ENCODE measurements around the gene NKIRAS2.

NKIRAS2 gene

DNA sequence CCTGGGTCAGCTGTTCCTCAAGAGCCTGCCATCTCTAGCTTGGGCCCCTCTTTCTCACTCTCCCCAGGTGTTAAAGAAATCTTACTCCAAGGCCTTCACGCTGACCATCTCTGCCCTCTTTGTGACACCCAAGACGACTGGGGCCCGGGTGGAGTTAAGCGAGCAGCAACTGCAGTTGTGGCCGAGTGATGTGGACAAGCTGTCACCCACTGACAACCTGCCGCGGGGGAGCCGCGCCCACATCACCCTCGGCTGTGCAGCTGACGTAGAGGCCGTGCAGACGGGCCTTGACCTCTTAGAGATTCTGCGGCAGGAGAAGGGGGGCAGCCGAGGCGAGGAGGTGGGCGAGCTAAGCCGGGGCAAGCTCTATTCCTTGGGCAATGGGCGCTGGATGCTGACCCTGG, 46.5 kb upstream of the NKIRAS2 start:
- Histone ChIP-seq H3K9me3 (ENCODE audit: severe bottlenecking) (no peaks in the 10 kb centered on the region), H3K4me3 (ENCODE audit: severe bottlenecking) (no peak overlapping the region), H3K36me3 (ENCODE audit: low read depth) (peaks cover 78% of the 10 kb centered on the region), H3K27ac (ENCODE audit: poor library complexity, severe bottlenecking) (no peak overlapping the region), H3K4me1 (ENCODE audit: insufficient read depth, poor library complexity, severe bottlenecking) (no peaks in the 10 kb centered on the region), H3K27me3 (ENCODE audit: insufficient read depth, poor library complexity, severe bottlenecking) (no peaks in the 10 kb centered on the region)
- no peak for TF ChIP-seq CTCF (IDR thresholded peaks at IDR 0.05; ENCODE audit: poor library complexity, severe bottlenecking)
- no peak for ATAC-seq (ENCODE audit: low read depth)
- DNase-seq (ENCODE audit: low spot score): no peak

- DNase-seq (ENCODE audit: low spot score) (no peak), ATAC-seq (ENCODE audit: low read depth) (no peak)
- no peak overlapping the region for H3K4me3 ChIP-seq (ENCODE audit: severe bottlenecking)
- TF ChIP-seq CTCF (IDR thresholded peaks at IDR 0.05; ENCODE audit: poor library complexity, severe bottlenecking): no peak
- no peaks in the 10 kb centered on the region for H3K9me3 ChIP-seq (ENCODE audit: severe bottlenecking)
- no peaks in the 10 kb centered on the region for H3K27me3 ChIP-seq (ENCODE audit: insufficient read depth, poor library complexity, severe bottlenecking)
- H3K27ac ChIP-seq (ENCODE audit: poor library complexity, severe bottlenecking): no peak overlapping the region
- H3K36me3 ChIP-seq (ENCODE audit: low read depth): peaks cover 78% of the 10 kb centered on the region
- no peaks in the 10 kb centered on the region for H3K4me1 ChIP-seq (ENCODE audit: insufficient read depth, poor library complexity, severe bottlenecking)
These were observed 45.9 kb upstream of the NKIRAS2 start for GRCh38 chr17:41974031-41974430.

- no peak overlapping the region for H3K27ac ChIP-seq (ENCODE audit: poor library complexity, severe bottlenecking)
- TF ChIP-seq CTCF (IDR thresholded peaks at IDR 0.05; ENCODE audit: poor library complexity, severe bottlenecking): no peak
These were observed 45.2 kb upstream of the NKIRAS2 start for GRCh38 chr17:41974658-41975057.

DNA sequence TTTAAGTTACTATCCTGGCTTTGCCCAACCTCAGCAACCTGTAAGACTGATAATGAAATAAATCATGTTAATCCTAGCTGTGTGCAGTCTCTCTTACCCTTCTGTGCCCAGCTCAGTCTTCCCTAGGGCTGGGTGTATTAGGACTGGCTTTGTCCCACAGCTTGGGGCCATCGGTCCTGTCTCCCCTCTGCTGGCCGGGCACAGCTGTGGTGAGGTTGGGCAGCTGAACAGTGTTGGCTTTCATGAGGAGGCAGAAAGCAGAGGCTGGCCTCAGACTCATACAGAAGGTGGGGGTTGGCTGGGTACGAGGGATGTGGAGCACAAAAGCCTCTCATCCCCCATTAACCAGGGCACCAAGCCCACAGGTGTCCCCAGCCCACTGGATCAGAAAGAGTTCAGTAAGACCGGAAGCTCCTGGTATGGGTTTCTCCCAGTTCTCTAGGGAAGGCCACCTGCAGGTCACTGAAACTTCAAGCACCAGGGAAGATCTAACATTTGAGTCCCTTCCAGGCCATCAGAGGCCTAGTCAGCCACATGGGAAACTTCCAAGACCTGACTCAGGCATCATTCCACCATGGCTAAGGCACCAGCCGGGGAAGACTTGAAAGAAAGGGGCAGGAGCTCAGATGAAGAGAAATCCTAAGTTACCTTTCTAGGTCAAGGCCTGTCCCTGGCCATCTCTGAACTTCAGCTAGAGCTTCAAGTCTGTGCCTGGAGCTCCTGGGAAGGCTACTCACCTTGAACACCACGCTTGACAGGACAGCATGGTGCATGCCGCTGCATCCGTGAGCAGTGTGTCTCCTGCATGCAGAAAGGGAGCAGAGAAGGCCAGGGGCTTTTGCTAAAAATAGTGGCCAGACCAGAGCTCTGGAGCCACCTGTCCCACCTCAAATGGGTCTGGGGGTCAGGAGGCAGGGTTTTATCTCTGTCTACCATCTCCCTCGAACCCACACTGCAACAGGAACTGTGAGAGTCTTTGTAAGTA, 44.5 kb upstream of the NKIRAS2 start:
- ATAC-seq (ENCODE audit: low read depth): no peak; the same call in 2 of the 3 replicates

More at GRCh38 chr17:41974658-41975057, 45.2 kb upstream of the NKIRAS2 start:
- Histone ChIP-seq H3K36me3 (ENCODE audit: low read depth) (peaks cover 76% of the 10 kb centered on the region), H3K9me3 (ENCODE audit: severe bottlenecking) (no peaks in the 10 kb centered on the region), H3K4me3 (ENCODE audit: severe bottlenecking) (no peak overlapping the region), H3K27me3 (ENCODE audit: insufficient read depth, poor library complexity, severe bottlenecking) (no peaks in the 10 kb centered on the region), H3K4me1 (ENCODE audit: insufficient read depth, poor library complexity, severe bottlenecking) (no peaks in the 10 kb centered on the region)
- DNase-seq (ENCODE audit: low spot score) (no peak), ATAC-seq (ENCODE audit: low read depth) (no peak)

More for the DNA sequence above, 44.5 kb upstream of the NKIRAS2 start:
- TF ChIP-seq CTCF (IDR thresholded peaks at IDR 0.05; ENCODE audit: poor library complexity, severe bottlenecking): no peak
- Histone ChIP-seq H3K27me3 (ENCODE audit: insufficient read depth, poor library complexity, severe bottlenecking) (no peaks in the 10 kb centered on the region), H3K4me1 (ENCODE audit: insufficient read depth, poor library complexity, severe bottlenecking) (no peaks in the 10 kb centered on the region), H3K36me3 (ENCODE audit: low read depth) (peaks cover 80% of the 10 kb centered on the region), H3K27ac (ENCODE audit: poor library complexity, severe bottlenecking) (no peak overlapping the region), H3K9me3 (ENCODE audit: severe bottlenecking) (no peaks in the 10 kb centered on the region), H3K4me3 (ENCODE audit: severe bottlenecking) (no peak overlapping the region)
- no peak for DNase-seq (ENCODE audit: low spot score)
